Stimulated activated CD8-positive, alpha-beta memory T cell treated with anti-CD3 and anti-CD28 coated beads, Interleukin-7, amount 100 ng/mL, for 1 hour (primary cell): ENCODE measurements around the gene TRIO.

Source experiments
- DNase-seq, 2 donors: peaks; one replicate each; pipeline ENCODE4 v3.0.0-alpha.2; 2020; ENCODE audit warnings: low read depth in 2 of 2

Gene TRIO

DNA sequence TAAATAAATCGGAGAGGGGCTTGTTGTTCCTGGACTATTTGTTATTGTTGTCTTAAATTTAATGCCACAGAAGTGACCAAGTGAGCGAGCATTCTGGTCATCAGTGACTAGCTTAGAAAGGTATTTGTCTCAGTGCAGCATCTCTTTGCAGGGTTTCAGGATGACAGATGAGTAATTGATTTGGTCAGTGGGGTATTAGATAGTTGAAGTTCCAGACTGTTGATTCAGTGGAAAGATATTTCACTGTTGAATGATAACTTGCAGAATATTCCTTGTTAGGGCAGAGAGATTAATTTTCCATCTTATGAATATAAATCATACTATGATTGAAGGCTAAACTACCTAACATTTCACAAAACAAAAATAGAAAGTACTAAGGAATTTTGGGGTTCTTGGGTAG lies 122.4 kb downstream of the TRIO start:
- no peak for DNase-seq

DNA sequence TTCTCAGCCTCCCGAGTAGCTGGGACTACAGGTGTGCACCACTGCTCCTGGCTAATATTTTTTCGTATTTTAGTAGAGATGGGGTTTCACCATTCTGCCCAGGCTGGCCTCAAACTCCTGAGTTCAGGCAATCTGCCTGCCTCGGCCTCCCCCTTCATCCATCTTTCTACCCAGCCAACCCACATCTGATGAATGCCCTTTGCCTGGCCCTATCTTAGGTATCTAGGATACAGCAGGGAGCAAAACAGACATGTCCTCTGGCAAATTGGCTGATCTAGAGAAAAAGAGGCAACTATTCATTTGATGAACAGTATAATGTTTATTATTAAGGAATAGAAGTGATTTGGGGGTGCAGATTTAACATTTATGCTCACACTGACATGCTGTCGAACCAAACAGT lies 123.0 kb downstream of the TRIO start:
- DNase-seq, result no peak

DNA sequence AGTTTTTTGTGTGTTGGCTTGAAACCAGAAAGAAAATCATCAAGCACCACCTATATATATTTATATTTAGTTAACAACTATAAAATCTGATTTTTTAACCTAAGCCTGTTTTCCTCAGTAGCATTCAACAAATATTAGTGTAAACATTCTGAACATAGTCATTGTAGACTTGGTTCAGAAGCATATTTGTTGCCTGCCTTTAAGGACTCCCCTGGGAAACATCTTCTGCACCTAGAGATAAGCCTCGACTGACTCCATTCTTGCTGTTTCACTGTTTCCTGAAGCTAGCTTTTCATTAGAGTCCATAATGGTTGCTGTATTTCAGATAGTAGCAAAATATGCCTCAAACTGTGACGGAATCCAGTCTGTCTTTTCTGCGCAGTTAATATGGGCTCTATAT lies 123.5 kb downstream of the TRIO start:
- DNase-seq, result no peak

DNA sequence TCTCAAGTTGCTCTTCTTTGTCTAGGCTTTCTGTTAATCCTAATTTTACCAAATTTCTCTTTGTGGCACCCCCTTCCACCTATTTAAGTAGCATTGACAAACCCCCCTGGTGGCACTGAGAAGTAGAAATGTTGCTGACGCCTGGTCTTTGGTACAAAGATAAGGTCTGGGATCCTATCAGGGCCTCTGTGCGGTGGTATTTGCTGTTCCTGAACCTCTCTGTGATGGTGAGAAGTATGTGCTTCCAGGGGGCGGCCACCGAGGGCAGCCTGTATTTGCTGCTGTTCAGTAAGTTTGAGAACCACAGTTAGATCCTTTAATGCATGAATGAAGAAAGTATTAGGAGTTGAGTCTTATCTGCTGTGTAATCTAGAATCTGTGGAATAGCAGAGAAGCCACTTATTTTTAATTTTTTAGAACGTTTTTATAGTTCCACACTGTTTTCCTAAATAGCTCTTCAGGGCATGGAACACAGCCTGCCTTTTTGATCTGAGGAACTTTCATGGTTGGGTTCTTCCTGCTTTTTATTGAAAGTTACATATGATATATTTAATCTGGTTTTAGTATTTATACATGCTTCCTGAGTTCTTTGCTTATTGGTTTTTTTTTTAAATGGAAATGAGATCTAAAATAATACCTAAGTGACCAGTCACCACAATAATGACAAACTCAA lies 124.2 kb downstream of the TRIO start:
- no peak for DNase-seq

DNA sequence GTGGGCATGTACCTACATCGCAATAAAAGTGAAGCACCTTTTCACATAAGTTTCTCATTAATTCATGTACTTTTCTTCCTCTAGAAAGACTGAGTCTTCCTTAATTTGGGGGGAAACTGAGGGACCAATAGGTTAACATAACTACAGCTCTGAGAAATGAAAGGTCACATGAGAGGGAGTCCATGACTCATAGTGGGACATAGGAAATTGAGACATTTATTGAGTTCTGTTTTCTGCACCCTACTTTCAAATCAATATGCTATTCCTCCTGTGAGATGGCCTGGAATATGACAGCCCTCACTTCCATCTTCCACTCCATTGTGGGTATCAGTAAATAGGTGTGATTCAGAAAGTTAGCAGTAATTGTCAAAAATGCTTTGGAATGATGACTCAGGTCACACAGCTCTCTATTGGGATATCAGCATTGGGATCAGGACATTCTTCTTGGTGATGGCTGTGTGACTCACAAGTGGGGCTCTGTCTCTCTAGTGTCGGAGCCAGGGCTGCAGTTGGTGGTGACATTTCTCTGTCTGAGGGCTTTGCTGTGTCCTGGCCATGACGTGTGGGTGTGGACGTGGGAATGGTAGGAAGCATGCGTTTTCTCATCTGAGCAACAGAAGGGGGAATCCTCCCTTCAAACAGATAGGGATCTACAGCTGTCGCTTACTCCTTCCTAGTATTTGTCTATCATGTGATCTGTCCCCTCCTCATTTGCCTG lies 125.0 kb downstream of the TRIO start:
- DNase-seq, result no peak

DNA sequence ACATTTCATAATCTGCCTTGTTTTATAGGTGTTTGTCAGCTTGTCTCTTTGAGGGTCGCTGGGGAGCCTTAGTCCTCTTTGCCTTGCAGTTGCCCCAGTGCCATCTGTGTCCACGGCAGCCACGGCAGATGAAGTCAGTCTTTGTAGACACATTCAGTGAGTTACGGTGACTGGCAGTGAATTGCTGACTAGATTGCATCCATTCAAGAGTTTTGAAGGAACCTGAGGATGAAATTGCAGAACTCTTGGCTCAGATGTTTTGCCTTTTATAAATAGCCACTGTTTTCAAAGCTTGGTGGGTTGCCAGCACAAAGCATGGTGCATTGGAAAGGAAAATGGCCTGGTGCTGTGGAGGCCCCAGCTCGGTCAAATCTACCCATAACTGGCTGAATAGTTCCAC lies 125.6 kb downstream of the TRIO start:
- no peak for DNase-seq

DNA sequence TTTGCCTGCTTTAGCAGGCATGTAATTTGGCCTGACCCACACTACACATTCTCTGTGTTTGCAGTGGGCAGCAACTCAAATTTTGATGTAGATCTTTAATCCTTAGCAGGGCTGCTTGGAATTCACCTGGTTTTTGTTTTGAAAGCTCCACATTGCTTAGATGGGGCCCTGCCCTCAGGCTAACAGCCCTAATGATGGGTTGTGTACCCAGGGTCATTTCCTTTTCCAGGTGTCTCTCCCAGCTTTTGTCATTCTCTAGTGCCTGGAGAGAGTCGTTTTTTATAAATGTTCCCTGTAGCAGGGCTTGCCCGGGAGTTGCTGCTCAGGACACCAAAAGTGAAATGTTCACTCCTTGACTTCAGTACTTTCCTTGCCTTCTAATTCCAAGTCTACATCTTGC lies 126.3 kb downstream of the TRIO start:
- no peak for DNase-seq

DNA sequence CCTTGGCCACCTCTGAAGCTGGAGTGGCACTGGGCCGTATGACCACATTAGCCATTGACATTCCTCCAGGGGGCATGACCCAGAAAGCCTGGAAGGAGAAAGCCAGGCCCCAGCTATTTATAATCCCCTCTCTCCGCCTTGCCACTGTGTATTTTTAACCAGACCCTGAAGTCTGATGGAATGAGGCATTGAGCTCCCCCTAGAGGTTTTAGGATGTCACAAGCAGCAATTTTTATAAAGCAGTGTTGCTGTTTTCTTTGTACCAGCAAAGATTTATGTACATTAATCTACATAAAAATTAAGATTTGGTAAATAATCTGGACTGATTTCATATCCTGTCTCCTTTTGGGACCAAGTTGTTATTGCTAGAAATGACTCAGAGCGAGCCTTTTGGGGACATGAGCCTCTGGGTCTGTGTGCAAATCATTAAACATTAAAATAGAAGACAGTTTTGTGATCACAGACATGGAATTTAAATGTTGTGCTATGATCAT lies 127.1 kb downstream of the TRIO start:
- no peak for DNase-seq

DNA sequence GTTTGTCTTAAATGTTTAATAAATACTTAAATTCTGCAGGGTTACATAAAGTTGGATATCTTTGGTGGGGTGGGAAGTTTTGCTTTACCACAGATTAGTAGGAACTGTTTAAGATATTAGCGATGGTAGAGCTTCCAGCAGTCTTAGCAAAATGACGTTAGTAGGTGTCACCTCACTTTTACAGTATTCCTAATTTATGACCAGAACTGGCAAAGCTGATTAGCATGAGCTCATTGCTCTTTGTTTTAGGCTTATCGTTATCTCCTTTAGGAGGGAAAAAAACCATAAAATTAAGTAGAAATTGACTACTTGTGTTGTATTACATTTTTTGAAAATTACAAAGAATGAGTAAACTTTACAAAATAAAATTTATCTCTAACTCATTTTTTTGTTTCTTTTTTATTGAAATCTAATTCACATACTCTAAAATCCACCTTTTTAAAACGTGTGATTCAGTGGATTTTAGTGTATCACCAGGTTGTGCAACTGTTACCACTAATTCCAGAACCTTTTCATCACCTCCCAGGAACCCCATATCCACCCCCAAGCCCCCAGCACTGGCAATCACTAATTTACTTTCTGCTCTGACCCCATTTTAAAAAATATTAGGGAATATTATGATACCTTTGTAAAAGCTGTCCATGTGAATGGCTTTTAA lies 129.5 kb downstream of the TRIO start:
- DNase-seq, result no peak

DNA sequence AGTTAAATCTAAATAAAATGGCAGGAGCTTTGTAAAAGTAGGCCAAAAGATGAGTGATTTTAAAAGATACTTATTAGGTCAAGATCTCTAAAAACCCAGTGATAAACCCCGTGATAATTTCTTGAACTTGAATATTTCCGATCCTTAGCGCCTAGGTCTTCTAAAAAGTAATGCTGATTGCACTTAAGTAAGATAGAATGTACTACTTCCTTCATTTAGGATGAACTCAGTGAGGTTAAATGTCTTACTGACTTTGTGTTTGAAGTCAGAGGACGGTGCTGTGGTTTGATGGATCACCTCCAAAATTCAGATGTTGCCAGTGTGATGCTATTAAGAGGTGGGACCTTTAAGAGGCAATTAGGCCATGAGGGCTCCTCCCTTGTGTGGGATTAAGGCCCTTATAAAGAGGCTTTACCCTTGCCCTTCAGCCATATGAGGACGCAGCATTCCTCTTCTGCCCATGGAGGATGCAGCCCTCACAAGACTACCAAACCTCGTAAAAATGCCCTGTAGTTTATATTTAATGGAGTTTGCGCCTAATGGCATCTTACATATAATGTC lies 130.1 kb downstream of the TRIO start:
- DNase-seq, result no peak

DNA sequence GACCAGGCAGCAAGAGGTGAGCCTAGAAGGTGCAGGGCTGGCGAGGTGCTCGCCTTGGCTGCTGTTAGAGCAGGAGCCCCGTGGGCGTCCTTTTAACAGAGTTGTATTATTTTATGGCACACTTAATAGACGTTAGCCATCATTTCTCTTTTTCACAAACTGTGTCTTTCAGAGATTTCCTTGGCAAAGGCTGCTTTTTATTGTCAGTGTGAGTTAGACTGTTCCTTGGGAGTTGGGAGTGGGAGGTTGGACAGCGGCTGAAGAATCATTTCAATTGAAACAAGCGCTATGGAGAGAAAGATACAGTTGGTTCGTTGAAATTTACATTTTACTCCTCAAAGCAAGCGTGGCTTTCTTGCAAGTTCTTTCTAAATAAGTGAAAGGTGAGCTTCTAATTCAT lies 133.2 kb downstream of the TRIO start:
- no peak for DNase-seq

DNA sequence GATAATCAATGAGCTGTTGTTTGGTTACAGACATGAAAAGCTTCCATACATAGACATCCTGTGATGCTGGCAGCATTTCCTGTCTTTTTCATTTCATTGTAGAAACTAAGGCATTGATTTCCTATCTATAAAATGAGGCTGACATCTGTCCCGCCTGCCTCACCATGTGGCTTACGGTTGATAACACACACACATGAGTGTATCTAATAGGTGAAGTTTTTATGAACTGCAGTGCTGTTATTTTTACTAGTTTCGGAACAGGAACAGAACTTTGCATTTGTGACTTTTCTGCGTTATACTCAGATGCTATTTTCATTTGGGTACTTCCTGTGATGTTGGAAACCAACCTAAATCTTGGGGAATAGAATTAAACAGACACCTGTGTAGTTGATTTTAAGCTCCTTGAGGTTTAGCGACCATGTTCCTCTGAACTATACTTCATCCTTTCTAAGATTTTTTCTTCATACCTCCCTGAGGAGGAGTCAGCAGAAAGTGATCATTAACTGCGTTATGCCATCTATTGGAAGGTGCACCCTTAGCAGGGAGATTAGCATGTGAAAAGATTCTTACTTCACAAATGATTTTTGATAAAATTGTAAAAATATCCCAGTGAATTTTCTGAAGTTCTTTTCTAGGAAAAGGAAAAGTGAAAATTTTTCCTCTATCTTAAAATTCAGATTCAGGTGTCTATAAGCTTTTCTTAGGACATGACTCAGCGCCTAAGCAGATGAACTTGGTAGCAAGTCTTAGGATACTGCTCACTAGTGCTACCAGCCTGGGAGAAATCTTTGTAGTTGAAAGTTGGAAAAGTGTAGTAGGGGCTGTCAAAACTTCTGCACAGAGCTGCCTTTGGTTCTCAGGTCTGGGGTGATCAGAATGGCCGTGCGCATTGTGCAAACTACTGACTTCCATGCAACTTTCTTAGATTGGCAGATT lies 134.5 kb downstream of the TRIO start:
- DNase-seq, result no peak

DNA sequence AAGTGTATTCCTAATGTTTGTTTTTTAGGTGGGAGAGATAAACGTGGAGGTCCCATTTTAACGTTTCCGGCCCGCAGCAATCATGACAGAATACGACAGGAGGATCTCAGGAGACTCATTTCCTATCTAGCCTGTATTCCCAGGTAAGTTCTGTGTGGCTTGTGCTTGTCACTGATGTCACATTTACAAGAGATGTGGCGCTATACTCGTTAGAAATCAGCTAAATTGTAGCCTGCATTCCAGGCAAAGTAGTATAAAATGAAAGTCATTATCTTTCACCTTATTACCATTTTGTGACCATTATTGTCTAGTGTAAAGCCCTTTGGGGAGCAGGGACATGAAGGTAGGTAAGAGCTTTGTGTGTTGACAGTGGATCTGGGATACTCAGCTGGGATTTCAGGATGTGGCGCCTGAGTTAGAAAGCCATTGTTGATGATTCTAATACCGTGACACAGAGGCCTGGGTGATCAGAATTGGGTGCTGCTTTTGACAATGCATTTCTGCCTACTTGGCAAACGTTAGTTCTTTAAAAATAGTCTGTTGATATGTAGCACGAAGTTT lies 137.2 kb downstream of the TRIO start:
- no peak for DNase-seq

DNA sequence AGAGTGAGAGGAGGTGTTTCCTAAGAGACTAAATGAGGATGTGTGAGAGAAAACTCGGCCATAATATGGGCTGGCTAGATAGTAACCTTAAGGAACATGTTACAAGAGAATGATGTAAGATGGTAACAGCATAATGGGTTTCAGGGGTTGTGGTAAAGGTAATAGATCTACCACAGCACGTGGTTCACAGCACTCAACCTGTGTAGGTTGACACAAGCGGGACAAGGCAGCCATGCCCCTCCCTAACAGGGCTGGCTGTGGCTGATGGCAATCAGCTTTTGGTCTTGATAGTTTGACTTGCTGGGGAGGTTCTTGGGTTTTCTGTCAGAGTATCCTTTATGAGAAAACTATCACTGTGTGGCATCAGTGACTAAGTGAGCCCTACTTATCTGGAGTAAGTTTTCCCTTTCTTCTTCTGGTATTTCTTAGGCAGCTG lies 138.6 kb downstream of the TRIO start:
- DNase-seq, result no peak

DNA sequence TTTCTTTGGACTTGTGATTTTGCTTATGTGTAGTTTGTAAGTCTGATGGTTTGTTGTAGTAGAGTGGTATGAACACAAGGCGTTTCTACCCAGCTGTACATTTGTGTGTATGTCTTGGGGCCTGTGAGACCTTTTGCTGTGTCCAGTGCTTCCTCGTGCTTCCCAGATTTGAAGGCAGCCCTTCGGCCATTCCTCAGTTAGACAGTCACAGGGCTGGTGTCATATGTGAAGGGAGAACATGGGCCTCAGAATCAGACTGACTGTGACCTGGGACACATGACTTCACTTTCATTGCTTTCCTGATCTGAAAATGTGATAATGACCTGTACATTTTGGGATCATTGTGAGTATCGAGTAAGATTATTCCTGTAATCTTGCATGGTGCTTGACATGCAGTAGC lies 140.0 kb downstream of the TRIO start:
- DNase-seq, result no peak

DNA sequence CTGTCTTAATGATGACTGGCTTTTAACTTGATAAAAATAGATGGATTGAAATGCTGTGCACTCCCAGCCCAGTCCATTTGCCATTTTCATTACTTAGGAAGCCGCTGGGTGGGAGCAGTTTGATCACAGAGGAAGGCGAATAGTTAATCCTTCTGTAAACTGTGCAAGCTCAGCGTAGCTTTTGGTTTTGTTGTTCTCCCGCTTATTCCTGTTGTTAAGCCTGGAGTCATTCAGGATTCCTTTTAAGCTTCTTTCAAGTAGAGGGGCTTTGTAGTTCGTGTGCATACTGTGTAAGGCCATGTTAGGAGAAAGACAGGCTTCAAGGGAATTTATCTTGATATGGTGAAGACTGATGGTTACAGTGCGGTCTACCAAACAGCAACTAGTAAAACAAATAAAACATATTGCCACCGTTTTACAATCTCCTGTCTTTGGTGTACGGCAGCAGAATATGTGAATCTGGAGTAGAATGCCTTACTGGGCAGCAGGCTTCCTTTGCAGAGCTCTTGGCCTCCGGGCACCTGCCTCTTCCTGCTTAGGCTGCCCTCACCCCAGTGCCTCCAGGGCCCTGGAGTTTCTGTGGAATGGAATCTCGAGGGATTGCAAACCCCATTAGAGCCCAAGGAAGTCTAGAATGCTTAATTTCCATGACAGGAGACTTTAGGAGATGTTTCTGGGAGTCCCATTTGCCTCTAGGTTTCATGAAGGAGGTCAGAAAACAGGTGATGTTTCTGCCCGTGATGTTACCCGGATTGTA lies 141.4 kb downstream of the TRIO start:
- DNase-seq, result no peak

DNA sequence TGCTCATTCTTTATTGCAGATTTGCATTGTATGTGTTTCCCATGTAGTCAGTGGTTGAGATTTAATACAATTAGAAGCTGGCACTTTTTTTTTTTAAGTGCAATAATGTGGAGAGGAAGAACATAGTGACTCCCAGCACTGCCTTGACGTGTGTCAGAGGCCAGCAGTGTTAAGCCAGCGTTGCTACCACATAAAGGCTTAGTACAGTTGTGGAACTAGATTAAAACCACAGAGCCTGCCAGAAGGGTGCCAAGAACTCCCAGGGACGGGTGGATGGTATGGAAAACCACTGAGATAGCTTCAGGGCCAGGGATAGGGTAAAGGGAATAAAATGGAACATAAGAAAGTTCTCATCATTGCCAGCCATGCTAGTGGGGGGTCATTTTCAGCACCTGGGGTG lies 142.9 kb downstream of the TRIO start:
- DNase-seq, result no peak

DNA sequence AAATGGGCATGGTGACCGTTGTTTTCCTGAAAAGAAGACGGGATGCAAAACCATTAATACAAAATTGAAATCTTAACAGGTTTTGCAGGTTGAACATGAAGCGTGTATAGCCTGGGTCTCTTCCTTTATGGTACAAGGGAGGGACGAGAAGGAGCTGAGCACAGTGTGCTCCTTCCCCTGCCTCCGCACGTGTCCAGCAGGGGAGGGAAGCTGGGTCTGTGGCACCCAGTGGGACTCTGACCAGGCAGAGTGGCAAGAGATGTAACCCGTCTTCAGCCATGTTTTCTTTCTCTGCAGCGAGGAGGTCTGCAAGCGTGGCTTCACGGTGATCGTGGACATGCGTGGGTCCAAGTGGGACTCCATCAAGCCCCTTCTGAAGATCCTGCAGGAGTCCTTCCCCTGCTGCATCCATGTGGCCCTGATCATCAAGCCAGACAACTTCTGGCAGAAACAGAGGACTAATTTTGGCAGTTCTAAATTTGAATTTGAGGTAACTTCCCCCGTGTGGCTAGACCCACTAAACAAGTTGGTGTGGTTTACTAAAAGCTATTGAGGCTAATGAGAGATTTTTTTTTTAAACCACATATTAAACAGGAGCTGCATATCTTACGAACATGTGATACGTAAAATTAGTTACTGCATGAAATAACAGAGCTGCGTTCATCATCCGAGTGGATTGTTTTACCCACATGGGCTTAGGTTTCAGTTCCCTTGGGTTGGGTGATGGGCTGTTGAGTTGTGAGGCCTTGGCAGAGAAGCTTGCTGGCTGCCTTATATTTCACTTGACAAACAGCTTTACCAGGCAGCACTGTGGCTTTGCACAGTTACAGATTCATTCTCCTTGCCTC lies 143.7 kb downstream of the TRIO start:
- DNase-seq, result no peak
